ENCODE results near the gene FGD1. TPM values are rescaled to one million over a fixed set of nuclear protein-coding genes. Genes with fewer than 3 reads are reported as not detected.

Gene FGD1
- polyA plus RNA-seq, 12 donors: 14.8 to 21.7 (median 16.8) TPM; not detected in 1

GRCh38 chrX:54413753-54414152 lies 82.3 kb downstream of the FGD1 start:
- no peak for DNase-seq

GRCh38 chrX:54411732-54412131 lies 84.3 kb downstream of the FGD1 start:
- peak; percentile 3 for DNase-seq

GRCh38 chrX:54407266-54407665 lies 88.8 kb downstream of the FGD1 start:
- no peak for DNase-seq

GRCh38 chrX:54397113-54397512 lies 98.9 kb downstream of the FGD1 start:
- DNase-seq: no peak

Other genes with a start within 250 kb of the FGD1 start
- gene WNK3, start 138.2 kb downstream of the FGD1 start, polyA plus RNA-seq (ENCODE audit: insufficient read length in 12 of 12): 1 to 10 TPM in 11 of 12 donors, not detected in 1; 2.1 to 4.0 (median 2.4) TPM
- 10 to 100 TPM in 11 of 12 donors, not detected in 1; 35.2 to 67.4 (median 44.6) TPM for gene TSR2, start 55.8 kb downstream of the FGD1 start, polyA plus RNA-seq (ENCODE audit: insufficient read length in 12 of 12)
- gene GNL3L, start 34.0 kb upstream of the FGD1 start, polyA plus RNA-seq (ENCODE audit: insufficient read length in 12 of 12): 10 to 100 TPM in 11 of 12 donors, not detected in 1; 13.3 to 22.0 (median 16.4) TPM